Mammary epithelial cell (primary cell): ENCODE measurements around the gene DTX3.

Experiments
- CTCF ChIP-seq, 2 donors: IDR thresholded peaks in 1 of 2; conservative IDR thresholded peaks in 1 of 2; 2 replicates each; pipeline ENCODE4 v1.5.1; 2011 to 2012; ENCODE audit warnings: inconsistent platforms in 2 of 2, low read length in 2 of 2, mild to moderate bottlenecking in 2 of 2, control low read depth in 1 of 2, low read depth in 1 of 2; ENCODE audit not compliant: insufficient read depth in 1 of 2; ENCODE audit errors: extremely low read depth in 1 of 2
- EZH2 ChIP-seq: IDR thresholded peaks from 2 replicates; pipeline ENCODE4 v1.6.1; 2012; ENCODE audit warnings: low read length, inconsistent platforms, borderline replicate concordance

- TF ChIP-seq CTCF (conservative IDR thresholded peaks at IDR 0.05 in 1 of 2, IDR thresholded peaks at IDR 0.05 in 1 of 2; ENCODE audit: extremely low read depth in 1 of 2, insufficient read depth in 1 of 2, low read depth in 1 of 2, low read length in 2 of 2) (no peak), EZH2 (no peak)
These were observed 1.3 kb upstream of the DTX3 start for GRCh38 chr12:57603324-57603723.
